NCI-H1436 (cell line): Measurements from ENCODE around the gene GLB1L3.

Source experiments
- DNase-seq: peaks from one replicate; lab custom pipeline; 2025; lab: John Stamatoyannopoulos, UW

The GLB1L3 gene

GRCh38 chr11:134363161-134363560, 87.0 kb downstream of the GLB1L3 start:
- no peak for DNase-seq

GRCh38 chr11:134363592-134363991, 87.4 kb downstream of the GLB1L3 start:
- DNase-seq: no peak

GRCh38 chr11:134364261-134364660, 88.1 kb downstream of the GLB1L3 start:
- DNase-seq: no peak

DNA sequence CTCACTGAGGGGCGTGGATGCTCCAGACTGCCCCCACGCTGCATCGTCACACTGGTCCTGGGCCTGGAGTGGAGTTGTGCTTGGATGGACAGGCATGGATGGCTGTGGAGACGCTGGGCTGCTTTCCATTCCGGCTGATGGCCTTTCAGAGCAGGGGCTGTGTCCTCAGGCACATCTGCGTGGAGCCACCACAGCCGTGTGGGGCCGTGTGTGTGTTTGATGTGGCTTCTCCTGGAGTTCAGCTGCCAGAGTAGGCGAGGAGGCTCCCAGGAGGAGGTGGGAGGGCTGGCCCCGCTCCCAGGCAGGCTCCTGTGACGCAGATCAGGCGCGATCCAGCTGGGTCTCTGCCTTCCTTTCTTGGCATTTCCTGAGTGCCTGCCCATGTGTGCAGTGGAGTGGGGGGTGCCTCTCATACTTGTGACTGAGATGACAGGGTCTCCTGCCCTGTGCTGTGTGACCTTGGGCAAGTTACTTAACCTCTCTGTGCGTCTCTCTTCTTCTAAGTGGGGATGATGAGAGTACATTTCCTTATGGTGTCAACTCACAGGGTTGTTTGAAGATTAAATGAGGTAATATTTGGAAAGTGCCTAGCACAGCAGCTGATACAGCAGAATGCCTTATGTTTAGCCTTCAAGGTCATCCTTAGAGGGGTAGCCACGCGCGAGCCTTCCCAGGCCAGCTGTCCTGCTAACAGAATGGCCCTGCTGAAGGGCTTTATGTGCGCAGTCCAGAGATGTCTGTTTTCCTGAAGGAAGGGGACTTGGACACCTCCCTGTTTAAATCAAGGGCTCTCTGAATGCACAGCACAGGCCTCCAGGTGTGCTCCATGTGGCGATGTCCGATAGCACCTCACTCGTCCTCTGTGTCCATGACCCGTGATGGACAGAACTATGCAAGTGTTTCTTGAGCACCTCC, 89.1 kb downstream of the GLB1L3 start:
- no peak for DNase-seq

DNA sequence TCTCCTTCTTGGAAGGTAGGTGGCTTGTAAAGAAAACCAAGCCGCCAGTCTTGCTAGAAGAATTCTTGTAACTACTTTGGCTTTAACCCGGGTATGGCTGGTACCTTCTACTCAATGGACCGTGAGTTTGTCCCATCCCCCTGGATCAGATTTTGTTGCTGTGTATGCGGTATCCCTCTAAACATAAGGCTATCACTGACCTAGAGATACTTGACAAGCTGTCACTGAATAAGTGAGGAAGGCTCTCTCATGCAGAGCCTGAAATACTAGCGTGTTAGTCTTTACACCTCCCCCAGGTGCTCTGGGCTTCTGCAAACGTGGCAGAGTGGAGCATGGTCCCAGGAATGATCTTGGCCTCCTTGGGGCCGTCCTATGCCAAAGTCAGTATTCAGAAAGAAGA, 90.1 kb downstream of the GLB1L3 start:
- no peak for DNase-seq

- no peak for DNase-seq
Observed at GRCh38 chr11:134367781-134368180, 91.6 kb downstream of the GLB1L3 start.
